A673 (cell line): ENCODE measurements around the gene SOST.

Source experiments
- CTCF ChIP-seq: fragments of 300-800, 200-600 bp; sonication (generic); conservative IDR thresholded peaks from 2 replicates; pipeline ENCODE4 v1.5.1; 2017; ENCODE audit warnings: low read depth, mild to moderate bottlenecking, antibody characterized with exemption, low read length, moderate library complexity, mixed read lengths
- EZH2 ChIP-seq: fragments of 200-600 bp; sonication (generic); IDR thresholded peaks from 2 replicates; pipeline ENCODE4 v1.6.1; 2017; ENCODE audit warnings: borderline replicate concordance, low read depth, mild to moderate bottlenecking, mixed read lengths, antibody characterized with exemption, low read length; ENCODE audit not compliant: poor library complexity, severe bottlenecking

- TF ChIP-seq CTCF (no peak), EZH2 (no peak)
Measured at GRCh38 chr17:43787728-43788127, 29.1 kb upstream of the SOST start.
